Brain microvascular endothelial cell (primary cell): ENCODE measurements around the gene VPS4A.
A peak's percentile ranks its signal among the peaks of the same experiment; 100 is the strongest.

Experiments used
- DNase-seq: peaks from one replicate; pipeline ENCODE4 v3.0.0-alpha.2; 2020
- H3K27ac ChIP-seq: fragments of 250-450 bp; sonication (Bioruptor Pico); 2 replicates; pipeline ENCODE4 v1.5.1; 2020; ENCODE audit warnings: mild to moderate bottlenecking, moderate library complexity
- H3K27me3 ChIP-seq: fragments of 250-450 bp; sonication (Bioruptor Pico); replicated peaks from 2 replicates; pipeline ENCODE4 v1.5.1; 2020; ENCODE audit warnings: mild to moderate bottlenecking
- H3K36me3 ChIP-seq: fragments of 250-450 bp; sonication (Bioruptor Pico); replicated peaks from 2 replicates; pipeline ENCODE4 v1.5.1; 2020; ENCODE audit warnings: mild to moderate bottlenecking
- H3K4me3 ChIP-seq: 2 replicates; pipeline ENCODE4 v1.5.1; 2011; ENCODE audit warnings: low read depth, mild to moderate bottlenecking, control low read depth, low read length, moderate library complexity
- CTCF ChIP-seq: IDR thresholded peaks from 2 replicates; pipeline ENCODE4 v1.5.1; 2011; ENCODE audit warnings: low read depth, mild to moderate bottlenecking, moderate library complexity, low read length, control low read depth, inconsistent platforms; ENCODE audit errors: missing control alignments
- in situ Hi-C: cut with HindIII; loops from 2 replicates; pipeline ENCODE4 v1.10.0; 2017; ENCODE audit warnings: low sequenced_read_pairs, low pct_ligation_motif_present

The VPS4A gene

DNA sequence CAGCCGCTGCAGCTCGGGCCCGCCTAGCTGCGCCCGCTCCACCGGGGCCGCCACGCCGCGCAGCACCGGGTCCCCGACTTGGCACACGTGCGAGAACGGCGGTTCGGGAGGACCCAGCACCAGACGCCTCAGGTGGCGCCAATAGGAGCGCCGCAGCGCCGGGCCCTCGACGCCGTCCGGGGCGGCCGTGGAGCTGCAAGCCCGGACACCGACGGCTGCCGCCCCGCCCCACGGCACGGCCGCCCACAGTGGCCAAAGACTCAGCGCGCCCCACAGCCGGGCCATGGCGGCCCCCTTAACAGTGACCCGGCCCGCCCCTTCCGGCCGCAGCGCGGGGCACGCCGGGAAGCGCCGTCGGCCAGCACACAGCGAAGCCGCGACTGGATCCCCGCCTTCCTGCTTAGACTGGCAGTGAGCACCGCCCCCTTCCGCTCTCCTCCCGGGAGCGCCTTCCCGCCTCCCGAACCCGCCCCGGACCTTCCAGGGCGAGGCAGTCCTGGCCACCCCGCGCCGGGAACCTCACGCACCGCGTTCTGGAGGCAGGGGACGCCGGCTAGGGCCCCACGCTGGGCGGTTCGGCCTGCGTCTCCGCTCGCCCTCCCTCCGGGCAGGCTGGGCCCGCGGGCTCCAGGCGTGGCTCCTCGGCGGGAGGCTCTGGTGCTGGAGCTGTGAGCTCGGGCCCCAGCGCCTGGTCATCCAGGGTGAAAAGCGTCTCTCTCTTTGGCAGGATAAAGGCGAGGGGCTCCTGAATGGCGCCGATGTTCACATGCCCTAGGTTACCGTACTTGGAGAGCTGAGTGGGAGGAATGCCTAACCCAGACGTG, 19.3 kb downstream of the VPS4A start, which contains the start of gene PDF:
PDF (minus strand) TSS at position 303 of the 824 bp plus-strand sequence; CDS start at position 285, 18 bp downstream.
- H3K4me3 ChIP-seq = peak within 1 kb of the TSS; percentile 74
- in situ Hi-C loops = no loop called here
- TF ChIP-seq CTCF = no peak
- no peaks in the 10 kb centered on the region for H3K27me3 ChIP-seq
- H3K27ac ChIP-seq = peak within 1 kb of the TSS; percentile 64
- DNase-seq = peak; percentile 82
- peaks cover 55% of the 10 kb centered on the region for H3K36me3 ChIP-seq

GRCh38 chr16:69334696-69335095, 23.5 kb downstream of the VPS4A start:
- no peak for DNase-seq
- Histone ChIP-seq H3K36me3 (peaks cover 35% of the 10 kb centered on the region), H3K4me3 (no peak overlapping the region), H3K27ac (no peak overlapping the region), H3K27me3 (no peaks in the 10 kb centered on the region)
- in situ Hi-C loops = no loop called here
- TF ChIP-seq CTCF = no peak

GRCh38 chr16:69338557-69339288, 27.6 kb downstream of the VPS4A start:
- H3K27me3 ChIP-seq = no peaks in the 10 kb centered on the region
- peak overlapping the region; percentile 87 for H3K27ac ChIP-seq
- TF ChIP-seq CTCF = no peak
- in situ Hi-C loops = no loop called here
- peak overlapping the region; percentile 78 for H3K4me3 ChIP-seq
- peaks cover 38% of the 10 kb centered on the region for H3K36me3 ChIP-seq
- DNase-seq = no peak

- Histone ChIP-seq H3K36me3 (peaks cover 33% of the 10 kb centered on the region), H3K27me3 (no peaks in the 10 kb centered on the region), H3K4me3 (peak within 1 kb of the TSS; percentile 78), H3K27ac (peak within 1 kb of the TSS; percentile 87)
- DNase-seq = peak; percentile 98
- TF ChIP-seq CTCF = peak; percentile 88
- in situ Hi-C loops = no loop called here
Observed at GRCh38 chr16:69339289-69340094, 28.3 kb downstream of the VPS4A start, which contains the start of the genes COG8 and NIP7. COG8 (minus strand) TSS chr16:69339564; CDS start chr16:69339552, 12 bp downstream. NIP7 (plus strand) TSS chr16:69339772; CDS start chr16:69339830, 58 bp downstream.

DNA sequence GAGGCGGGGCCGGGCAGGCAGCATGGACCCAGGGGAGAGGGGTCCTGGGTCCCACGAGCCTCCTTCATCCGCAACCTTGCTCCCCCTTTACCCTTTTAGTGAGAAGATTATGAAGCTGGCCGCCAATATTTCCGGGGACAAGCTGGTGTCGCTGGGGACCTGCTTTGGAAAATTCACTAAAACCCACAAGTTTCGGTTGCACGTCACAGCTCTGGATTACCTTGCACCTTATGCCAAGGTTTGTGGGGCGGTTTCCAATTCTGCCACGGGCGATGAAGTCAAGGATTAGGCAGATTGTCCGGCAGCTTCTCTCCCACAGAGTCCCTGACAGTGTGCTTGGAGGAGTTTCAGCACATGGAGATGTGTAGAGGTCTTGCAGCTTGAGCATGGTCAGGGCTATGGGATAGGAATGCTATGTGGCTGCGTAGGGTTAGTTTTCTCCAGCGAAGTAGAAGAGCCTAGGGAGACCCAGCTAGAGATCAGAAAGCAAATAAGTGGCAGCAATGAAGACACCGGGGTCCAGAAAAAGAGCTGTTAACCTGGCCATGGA, 29.0 kb downstream of the VPS4A start:
- peak overlapping the region; percentile 78 for H3K4me3 ChIP-seq
- no peaks in the 10 kb centered on the region for H3K27me3 ChIP-seq
- in situ Hi-C loops = no loop called here
- no peak for DNase-seq
- H3K36me3 ChIP-seq = peaks cover 26% of the 10 kb centered on the region
- TF ChIP-seq CTCF = no peak
- H3K27ac ChIP-seq = peak overlapping the region; percentile 43
